ENCODE results near the gene FAM193B.
"Not testable (repeated sequence)": the region's sequence is repeated elsewhere in the genome, so short reads cannot be mapped to it uniquely, and the experiment has no call there.

FAM193B gene

DNA sequence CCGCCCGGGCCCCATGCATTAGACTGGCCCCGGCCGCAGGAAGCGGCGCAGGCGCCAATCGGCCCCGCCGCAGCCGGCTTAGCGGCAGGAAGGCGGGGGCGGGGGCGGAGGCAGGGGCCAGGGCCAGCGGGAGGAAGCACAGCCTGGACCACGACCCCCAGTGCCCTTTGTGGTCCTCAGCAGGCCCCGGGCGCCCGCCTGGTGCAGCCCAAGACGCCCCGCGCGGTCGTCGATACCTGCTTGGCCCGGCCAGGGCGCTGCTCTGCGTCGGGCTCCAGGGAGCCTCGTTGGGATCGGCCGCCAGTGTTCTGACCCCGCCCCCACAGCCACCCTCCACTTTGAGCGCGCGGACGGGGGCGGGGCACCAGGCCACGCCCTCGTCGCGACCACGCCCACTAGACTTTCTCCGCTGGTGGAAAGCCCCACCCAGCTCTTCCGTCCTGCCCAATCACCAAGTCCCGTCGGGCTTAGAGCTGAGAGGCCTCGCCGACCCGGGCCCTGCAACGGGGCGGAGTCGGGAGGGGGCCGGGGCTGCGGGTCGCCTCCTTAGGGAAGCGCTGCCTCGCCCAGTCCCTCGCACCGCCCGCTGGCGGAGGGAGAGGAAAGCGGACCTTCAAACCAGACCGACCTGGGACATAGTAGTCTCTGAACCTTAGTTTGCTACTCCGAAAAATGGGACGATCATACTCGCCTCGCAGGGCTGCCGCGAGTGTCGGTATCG lies 56.9 kb downstream of the FAM193B start, which contains the start of gene PDLIM7:
Gene PDLIM7, minus strand, starts transcription at position 313 of the 721 bp plus-strand sequence. CDS start 1,092 bp downstream, outside the sequence.
- DNase-seq: peak; percentile 73

DNA sequence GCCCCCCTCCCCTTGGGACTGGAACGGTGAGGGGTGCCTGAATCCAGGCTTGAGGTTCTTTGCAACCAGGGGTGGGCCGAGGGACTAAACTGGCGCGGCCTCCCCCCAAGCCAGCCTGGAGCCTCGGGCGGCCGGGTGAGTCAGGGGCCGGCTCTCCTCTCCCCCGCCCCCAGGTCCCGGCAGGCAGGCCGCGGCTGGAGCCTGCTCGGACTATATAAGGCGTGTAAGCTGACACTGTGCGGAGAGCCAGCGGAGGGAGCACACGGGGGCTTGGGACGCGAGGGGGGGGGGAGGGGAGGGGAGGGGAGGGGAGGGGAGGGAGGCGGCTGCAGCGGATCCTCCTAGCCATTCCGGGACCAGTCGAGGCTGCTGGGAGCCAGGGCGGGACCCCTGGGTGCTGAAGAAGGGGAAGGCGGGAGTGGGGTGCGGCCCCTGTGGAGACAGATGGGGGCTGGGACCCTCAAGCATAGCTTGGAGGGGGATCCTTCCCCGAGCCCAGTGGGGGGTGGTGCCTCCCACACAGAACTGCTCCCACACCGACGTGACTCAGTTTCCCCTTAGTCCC lies 57.6 kb downstream of the FAM193B start:
- no peak for DNase-seq

DNA sequence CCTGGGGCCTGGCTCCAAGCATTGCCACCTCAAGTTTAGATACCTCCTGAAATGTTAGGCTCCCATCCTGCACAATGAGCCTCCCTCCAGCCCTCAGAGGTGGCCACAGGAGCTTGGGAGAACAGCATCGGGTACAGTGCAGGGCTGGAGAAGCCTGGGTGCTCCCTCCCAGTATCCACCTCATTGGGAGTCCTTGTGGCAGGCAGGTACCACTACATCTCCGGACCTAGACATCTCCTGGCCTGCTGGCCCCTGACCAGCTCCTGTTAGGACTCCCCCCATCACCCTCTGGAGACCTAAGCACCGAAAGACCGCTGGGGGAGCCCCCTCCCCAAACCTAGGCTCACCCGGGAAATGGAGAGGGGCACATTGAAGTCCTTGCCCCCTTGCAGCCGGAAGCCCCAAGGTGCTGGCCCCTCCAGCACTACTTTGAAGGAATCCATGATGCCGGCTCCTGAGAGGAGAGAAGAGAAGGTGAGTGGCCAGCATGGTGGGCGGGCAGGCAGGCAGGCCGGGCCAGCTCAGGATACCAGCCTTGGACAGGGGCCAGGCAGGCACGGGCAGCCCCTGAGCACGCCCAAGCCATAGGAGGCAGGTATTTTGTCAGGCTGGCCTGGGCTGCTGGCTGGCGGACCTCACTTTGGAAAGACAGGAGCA lies 58.2 kb downstream of the FAM193B start:
- no peak for DNase-seq

DNA sequence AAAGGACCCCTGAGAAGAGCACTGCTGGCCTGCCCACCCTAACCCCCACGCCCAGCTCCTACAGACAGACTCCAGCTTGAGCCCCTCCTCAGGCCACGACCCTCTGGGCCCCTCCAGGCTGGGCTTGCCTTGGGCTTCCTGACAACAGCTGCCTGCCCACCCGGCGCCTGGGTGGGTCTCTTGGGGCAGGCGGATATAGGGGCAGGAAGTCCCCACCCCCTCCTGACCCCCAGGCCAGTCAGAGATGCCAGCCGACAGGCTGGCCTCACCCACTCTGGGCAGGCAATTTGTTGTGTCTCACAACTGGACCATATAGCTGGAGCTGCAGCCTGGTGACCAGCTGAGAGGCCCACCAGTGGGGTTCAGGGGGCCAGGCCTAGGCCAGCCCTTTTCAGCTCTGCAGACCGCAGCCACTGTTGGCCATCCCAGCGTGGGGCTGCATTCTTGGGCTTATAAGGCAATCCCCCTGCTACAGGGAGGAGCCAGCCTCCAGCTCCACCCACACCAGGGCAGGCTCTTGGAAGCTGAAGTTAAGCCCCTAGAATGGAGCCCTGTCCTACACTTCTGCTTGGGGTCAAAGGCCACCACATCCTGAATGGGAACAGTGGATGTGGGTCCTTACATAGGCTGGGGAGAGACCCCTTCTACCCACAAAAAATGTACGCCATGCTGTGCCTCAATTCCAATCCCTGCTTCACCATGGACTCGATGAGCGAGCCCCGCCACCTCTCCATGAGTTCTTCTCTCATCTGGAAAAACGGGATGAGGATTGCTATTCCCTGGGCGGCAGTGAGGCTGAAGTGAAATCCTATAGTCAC lies 58.9 kb downstream of the FAM193B start:
- no peak for DNase-seq

DNA sequence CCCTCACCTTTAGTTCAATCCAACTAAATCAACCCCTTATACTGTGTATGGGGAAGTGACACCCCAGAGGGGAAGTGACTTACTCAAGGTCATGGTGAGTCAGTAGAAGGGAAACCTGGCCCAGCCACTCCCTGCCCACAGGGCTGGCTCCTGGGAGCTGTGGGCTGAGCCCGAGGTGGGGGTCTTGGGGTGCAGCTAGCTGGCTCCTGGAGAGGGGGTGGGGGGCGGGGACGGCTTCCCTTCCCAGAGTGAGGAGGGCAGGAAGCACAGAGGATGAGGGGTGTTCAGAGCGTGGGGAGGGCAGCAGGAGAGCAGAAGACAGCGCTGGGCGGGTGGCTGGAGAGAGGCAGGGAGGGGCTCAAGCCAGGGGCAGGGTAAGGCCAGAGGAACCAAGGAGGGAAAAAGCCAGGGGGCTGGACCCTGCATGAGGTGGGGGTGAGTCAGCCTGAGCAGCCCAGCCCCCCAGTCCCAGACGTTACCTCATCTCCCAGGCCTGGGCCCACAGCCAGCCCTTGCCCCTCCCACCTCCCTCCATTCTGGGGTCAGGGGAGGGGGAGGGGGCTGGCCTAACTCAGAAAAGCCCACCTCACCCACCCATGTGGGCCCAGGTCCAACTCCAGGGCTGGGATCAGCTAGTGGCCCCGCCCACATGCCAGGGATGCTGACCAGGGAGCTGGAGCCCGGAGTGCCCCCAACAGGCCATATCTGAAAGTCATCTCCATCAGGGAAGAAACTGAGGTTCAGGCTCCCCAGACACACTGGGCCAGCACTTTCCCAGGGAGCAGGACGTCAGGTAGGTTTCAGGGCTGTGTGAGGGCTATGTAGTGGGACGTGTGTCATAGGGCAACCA lies 59.8 kb downstream of the FAM193B start:
- no peak for DNase-seq

DNA sequence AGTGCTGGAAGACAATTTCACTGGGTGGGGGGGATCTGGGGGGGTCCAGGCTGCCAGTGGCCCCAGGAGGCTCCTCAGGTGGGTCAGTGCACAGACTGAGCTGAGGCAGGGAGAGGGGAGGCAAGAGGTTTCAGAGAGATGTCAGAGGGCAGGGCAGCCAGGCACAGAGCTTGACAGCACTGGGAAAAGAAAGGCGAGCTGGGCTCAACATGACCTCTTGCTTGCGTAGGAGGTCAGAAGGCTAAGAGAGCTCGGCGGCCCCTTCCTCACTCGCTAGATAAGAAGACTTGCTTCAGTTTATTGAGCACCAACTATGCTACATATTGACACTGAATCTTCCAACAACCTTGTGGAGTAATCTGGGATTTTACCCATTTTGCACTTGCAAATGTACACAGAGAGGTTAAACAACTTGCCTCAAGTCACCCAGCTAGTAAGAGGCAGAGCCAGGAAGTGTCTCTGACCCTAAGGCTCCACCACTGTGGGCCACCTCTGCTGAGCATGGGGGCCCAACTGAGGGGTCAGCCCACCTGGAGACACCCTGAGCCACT lies 60.5 kb downstream of the FAM193B start:
- no peak for DNase-seq

DNA sequence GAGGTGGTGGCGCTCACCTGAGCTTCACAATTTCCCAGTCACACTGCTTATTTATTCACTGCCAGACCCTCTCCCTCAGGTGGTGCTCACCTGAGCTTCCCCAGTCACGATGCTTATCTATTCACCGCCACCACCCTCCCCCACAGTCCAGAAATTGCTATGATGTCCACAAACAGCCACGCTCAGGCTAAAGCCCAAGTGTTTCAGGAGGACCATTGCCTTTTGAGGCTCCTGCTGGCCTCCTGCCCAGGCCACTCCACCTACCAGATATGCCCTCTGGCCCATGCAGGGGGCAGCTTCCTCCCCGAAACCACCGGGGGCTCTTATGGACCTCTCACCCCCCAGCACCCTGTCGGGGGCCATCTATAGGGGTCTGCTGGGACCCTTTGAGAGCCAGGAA lies 61.5 kb downstream of the FAM193B start:
- DNase-seq: no peak

DNA sequence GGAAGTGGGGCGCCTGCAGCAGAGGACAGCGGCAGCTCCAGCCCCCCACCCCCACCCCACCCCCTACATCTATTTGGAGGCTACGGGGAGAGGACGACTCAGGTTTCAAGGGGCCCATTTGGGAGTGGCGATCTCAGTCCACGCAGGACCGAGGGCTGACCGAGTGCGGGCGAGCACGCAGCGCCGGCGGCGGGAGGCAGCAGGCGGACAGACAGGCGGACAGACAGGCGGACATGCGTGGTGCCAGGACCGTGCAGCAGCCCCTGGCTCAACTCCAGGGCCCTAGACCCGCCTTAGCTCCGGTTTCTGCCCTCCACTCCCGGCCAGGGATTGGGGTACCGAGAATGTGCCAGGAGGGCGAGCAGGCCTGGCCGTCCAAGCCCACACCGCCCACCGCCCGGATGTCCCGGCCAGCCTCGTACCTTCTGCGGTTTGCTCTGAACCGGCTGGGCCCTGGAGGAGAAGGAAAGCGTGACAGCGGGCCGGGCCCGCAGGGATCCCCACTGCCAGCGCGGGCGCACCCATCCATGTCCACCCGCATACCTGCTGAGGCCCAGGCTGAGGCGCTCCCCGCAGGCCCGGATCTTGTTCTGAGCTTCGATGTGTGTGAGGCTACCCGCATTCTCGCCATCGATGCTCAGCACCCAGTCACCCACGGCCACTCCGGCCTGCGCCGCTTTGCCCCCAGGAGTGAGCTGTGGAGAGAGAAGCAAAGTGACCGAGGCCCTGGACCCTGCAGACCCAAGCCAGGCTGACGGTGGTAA lies 62.2 kb downstream of the FAM193B start:
- DNase-seq: no peak

DNA sequence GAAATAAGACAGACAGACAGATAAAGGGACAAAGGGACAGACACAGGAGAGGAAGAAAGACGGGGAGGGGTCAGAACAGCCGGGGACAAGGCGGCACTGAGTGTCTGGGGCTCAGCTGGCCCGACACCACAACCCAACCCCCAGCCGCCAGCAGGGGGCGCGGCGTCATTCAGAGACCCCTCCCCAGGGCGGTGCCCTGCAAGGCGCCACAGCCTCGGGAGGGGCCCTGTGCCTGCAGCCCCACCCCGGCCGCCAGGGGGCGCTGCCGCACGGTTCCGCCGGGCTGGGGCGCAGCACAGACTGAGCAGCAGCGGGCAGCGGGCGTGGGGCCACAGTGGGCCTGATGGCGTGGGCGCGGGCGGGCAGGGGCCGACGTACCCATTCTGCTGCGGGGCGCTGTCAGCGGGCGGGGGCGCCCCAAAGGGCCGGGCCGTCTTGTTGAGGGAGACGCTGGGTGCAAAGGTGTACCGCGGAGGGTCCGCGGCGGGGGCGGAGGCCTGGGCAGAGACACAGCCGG lies 62.9 kb downstream of the FAM193B start:
- no peak for DNase-seq

DNA sequence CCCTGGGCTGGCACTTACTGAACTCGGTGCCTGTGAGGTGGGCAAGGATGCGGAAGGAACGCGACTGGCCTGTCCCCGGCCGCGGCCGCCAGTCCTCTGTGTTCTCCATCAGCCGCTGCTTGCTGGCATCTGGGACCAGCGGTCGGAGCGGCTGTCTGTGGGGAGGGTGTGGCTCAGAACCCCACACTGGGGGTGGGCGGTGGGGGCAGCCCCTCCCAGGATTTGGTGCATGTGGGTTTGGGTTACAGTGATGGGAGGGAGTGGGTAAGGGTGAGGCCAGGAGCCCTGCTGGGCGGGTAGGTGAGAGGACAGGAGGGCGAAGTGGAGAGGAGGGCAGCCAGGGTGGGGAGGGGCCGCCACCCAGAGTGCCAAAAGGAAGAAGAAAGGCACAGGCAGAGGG lies 63.4 kb downstream of the FAM193B start:
- DNase-seq: no peak

DNA sequence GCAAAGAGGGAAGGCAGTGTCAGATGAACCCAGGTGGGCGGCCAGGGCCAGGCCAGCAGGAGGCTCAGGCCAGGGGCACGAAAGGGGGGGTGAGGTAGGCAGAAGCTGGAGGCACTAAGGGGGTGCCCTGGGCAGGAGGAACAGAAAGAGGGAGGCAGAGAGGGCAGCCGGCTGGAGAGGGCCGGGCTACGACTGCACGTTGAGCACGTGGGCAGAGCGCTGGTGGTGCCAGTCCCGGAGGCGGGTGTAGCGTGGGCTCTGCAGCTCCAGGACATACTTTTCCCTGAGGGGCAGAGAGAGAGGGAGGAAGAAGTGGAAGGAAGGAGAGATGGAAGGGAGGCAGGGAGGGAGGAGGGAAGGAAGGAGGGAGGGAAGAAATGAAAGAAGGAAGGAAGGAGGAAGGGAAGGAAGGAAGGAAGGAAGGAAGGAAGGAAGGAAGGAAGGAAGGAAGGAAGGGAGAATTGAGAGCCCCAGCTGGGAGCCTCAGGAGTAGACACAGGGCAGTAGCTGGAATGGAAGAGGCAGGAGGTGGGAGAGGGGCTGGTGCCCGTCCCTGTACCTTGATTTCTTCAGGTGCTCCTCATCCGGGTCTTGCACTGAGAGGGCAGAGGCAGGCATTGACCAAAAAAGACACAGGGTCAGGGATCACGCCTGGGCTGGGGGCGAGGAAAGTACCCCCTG lies 63.9 kb downstream of the FAM193B start:
- DNase-seq: no peak

DNA sequence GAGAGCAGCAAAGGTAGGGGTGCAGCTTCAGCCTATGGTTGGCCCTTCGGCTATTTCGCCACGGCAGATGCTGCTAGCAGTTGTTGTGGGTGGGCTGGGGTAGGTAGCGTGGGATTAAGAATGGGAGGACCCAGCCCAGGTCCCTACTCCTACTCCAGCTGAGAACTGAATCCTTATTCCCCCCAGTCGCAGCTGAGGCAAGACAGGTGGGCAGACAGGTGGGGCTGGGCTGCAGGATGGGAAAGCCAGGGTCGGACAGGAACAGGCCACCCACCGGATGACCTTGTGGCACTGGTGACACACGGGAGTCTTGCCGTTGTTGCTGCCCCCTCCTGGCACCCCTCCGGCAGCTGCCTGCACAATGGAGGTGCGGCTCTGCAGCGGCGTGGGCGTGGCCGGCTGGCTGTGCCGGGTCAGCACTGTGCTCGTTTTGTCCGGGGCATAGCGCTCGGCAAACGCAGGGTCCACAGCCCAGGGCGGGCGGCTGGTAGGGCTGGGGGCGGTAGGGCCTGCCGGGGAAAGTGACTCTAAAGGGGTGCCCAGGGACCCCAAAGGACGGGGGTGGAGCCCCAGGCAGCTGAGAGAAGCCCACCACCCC lies 65.1 kb downstream of the FAM193B start:
- no peak for DNase-seq

DNA sequence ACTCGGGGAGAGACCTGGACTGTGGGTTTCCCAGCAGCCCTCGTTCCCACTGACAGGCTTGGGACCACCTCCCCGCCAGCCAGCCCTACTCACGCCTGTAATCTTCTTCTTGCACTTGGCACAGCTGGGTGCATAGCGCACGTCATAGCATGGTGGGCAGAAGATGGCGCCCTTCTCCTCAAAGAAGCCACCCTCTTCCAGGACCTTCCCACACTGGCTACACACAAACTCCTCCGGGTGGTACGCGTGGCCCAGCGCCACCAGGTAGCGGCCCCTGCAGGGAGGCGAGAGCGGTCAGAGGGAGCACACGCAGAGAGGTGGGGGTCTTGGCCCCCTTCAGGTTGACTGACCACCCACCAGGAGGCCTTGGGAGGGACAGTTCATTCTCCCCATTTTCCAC lies 66.4 kb downstream of the FAM193B start:
- DNase-seq: no peak

DNA sequence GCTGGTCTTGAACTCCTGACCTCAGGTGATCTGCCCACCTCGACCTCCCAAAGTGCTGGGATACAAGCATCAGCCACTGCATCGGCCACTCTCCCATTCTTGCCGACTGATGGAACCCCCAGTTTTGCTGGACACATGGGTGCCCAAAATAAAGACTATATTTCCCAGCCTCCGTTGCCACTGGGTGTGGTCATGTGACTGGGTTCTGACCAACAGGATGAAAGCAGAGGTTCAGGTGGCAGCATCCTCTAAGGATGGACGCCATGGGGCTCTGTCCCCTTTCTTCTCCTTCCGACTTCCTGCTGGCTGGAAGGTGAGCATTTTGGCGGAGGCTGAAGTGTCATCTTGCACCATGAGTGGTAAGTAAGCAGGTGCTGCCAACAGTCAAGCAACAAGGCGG lies 67.2 kb downstream of the FAM193B start:
- no peak for DNase-seq

DNA sequence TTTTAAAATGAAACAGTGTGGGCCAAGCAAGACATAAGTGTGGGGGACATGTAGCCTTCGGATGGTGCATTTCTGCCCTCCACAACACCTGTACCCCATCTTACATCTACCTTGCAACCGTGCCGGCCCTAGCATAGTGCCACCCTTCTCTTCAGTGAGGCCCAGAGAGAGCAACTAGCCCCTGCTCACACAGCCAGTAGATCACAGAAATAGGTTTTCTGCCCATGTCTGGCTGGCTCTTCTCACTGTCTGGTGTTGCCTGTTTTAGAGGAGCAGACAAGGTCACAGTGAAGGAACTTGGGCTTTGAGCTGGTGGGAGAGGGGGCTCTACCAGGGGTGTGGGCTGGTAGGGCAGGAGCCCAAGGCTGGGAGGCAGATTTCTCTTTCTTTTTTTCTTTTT lies 68.1 kb downstream of the FAM193B start:
- DNase-seq: no peak

DNA sequence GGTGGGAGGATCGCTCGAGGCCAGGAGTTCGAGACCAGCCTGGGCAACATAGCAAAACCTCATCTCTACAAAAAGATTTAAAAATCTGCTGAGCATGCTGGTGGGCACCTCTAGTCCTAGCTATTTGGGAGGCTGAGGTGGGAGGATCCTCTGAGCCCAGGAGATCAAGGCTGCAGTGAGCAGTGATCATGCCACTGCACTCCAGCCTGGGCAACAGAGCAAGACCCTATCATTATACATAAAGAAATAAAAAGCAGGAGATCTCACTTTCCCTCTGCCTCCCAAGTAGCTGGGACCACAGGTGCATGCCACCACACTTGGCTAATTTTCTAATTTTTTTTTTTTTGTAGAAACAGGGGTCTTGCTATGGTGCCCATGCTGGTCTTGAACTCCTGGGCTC lies 68.6 kb downstream of the FAM193B start:
- not testable (repeated sequence) for DNase-seq

DNA sequence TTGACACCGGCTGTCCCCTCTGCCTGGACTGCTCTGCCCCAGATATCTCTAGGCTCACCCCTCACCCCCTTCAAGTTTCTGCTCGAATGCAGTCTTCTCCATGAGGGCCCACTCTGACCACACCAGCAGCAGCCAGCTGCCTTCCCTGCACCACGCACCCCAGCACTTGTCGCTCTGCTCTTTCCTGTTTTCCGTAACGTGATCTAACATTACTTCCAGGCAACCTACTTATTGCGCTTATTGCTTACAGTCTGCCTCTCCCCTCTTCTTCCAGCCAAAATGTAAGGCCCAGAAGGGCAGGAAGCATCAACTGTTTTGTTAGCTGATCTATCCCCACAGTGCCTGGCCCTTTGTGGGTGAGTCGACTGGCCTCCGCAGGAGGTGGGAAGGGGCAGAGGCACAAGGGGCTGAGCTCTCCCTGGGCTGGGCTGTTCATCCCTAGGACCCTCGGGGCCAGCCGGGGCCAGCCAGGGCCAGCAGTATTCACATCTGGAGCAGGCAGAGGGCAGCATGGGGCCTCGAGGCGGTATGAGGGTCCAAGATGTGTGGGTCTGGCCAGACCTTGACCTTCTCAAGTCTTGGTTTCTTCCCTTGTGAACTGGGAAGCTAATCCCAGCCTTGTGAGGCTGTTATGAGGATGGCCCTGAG lies 69.3 kb downstream of the FAM193B start:
- DNase-seq: no peak

DNA sequence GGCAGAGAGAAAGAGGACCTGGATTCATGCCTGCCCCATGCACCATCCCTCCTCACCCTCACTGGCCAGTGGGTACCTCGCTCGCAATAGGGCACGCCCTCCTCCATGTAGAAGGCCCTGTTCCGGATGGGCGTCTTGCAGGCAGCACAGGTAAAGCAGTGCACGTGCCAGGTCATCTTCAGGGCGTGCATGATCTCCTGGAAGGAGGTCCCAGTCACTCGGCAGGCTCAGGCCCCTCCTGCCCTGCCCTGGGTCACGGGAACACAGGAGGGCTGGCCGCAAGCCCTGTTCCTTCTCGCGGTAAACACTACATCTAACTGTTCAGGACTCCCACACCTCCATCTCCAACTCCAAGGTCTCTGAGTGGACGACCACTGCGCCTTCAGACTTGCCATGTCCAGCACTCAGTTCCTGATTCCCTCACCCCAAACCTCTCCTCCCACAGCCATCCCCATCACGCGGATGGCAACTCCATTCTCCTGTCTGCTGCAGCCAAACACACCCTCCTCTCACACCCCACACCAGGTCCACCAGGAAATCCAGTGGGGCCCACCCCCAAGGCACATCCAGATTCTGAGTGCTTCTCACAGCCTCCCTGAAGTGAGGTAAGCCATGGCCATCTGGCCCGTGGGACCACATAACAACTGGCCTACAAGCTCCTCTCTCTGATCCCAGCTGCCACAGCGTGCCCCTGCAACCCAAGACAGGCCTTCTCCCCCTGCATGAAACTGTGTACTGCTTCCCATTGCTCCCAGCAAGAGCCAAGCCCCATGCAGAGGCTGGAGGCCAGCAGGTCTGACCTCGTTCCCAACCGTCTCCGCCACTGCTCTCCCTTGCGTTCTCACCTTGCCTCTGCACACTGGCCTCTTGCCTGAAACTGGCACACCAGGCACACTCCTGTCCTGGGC lies 70.1 kb downstream of the FAM193B start:
- DNase-seq: no peak

All from NCI-H2081 treated with DMSO at 0.1 percent for 48 hours (cell line).